Measurements from ENCODE around the gene PDZD4.

PDZD4 gene, protein sequence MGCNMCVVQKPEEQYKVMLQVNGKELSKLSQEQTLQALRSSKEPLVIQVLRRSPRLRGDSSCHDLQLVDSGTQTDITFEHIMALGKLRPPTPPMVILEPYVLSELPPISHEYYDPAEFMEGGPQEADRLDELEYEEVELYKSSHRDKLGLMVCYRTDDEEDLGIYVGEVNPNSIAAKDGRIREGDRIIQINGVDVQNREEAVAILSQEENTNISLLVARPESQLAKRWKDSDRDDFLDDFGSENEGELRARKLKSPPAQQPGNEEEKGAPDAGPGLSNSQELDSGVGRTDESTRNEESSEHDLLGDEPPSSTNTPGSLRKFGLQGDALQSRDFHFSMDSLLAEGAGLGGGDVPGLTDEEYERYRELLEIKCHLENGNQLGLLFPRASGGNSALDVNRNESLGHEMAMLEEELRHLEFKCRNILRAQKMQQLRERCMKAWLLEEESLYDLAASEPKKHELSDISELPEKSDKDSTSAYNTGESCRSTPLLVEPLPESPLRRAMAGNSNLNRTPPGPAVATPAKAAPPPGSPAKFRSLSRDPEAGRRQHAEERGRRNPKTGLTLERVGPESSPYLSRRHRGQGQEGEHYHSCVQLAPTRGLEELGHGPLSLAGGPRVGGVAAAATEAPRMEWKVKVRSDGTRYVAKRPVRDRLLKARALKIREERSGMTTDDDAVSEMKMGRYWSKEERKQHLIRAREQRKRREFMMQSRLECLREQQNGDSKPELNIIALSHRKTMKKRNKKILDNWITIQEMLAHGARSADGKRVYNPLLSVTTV

DNA sequence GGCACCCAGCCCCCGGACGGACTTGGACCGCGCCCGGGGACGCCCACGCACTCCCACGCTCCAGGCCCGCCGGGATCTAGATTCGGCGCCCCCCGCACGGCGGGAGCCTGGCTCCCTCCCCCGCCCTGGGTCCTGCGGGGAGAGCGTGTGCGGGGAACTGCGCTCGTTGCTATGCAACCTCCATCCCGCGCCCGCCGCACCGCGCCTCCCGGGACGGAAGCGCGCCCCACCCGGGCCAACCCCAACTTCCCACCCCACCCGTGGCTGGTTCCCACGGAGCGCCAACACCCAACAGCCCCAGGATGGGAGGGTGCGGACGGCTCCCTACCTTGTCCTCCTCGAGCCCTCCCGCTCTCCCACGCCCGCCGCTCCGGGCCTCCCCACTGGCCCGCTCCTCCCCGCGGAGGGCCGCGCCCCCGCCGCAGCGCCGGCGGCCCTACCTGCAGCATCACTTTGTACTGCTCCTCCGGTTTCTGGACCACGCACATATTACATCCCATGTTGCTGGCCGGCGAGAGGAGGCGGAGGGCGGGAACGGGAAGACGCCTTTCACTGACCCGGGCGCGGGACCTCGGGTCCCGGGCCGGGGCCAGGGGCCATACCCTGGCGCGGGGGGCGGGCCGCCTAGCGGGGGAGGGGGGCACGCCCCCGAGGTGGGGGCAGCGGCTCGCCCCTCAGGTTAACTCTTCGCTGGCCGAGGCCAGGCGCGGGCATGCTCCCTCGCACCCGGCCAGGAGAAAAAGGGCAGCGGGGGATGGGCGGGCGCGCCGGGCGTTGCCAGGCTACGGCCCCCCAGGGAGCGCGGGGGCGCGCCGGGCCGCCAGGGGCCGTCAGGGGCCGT, at the start of gene PDZD4:
Gene PDZD4 (minus strand): TSS at position 746 of the 841 bp plus-strand sequence. CDS start 246 bp downstream, at position 500.
- no peak for DNase-seq (ENCODE audit: low read depth)

DNA sequence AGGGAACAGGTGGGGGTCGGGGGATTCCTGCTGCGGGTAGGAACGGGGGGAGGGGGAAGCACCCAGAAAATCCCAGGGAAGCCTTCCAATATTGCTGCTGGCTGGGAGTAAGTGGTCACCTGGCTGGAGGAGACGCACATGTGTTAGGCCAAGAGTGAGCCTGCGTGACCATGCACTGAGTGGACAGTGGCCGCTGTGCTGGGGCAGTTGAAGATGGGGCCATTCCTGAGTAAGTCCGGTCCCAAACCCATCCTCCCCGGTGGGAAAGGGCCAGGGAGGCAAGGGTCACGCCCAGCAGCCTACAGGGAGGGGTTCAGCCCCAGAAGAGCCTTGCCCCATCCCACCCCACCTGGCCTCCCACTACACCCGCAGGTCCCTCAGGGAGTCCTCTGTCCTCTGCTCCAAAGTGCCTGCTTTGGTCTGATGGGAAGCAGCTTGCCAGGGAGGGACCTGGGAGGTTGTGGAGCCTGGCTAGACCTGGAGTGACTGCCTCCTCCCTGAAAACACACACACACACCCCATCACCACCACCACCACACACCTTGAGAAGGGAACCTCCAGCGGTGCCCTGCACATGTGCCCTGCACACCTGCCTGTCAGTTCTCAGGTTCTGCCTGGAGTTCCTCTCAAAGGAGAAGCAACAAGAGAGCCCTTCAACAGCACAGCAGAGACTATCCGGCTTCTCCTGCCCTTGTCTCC, 49.5 kb upstream of the PDZD4 start:
- no peak for DNase-seq (ENCODE audit: low read depth)

DNA sequence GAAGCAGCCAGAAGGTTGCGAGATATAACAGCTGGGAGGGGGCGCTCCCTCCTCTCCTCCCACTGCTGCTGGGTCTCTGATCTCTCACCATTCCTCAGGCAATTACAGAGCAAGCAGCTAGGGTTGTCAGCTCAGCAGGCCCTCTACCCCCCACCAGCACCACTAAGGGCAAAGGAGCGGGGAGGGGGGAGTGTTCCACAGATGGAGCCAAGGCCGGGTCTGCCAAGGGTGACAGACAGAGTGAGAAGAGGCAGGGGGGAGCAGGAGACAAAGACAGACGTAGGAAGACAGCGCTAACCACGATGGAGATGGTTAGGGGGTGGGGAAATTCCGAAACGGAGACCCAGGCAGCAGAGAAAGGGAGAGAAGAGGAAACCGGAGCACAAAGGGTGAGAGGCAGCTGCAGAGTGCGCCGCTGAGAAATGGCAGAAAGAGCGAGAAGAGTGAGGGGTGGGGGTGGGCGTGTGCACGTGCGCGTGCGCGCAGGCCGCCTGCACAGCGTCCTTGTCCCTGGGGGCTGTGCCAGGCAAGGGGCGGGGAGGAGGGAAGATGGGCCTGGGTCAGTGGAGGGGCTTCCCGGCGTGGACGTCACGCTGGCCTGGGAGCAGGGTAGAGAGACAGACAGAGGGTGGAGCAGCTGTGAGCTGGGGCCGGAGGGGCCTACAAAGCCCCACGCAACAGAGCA, 48.8 kb upstream of the PDZD4 start:
- DNase-seq (ENCODE audit: low read depth): no peak

DNA sequence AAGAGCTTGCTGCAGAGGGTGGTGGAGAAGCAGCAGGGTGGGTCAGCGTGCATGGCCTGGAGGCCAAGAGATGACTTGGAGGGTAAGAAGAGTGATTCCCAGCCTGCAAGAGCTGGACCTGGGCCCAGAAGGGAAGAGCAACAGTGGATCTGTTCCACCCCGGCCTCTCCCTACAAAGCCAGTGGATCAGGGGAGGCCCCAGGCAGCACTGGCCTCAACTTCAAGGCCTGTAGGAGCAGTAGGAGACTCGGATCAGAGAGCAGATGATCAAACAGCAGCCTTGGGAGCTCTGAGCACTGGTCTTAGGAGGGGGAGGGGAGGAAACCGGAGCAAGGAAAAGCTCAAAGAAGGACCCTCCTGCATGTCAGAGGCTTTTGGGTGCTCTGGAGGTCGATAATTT, 48.0 kb upstream of the PDZD4 start:
- DNase-seq (ENCODE audit: low read depth): no peak

DNA sequence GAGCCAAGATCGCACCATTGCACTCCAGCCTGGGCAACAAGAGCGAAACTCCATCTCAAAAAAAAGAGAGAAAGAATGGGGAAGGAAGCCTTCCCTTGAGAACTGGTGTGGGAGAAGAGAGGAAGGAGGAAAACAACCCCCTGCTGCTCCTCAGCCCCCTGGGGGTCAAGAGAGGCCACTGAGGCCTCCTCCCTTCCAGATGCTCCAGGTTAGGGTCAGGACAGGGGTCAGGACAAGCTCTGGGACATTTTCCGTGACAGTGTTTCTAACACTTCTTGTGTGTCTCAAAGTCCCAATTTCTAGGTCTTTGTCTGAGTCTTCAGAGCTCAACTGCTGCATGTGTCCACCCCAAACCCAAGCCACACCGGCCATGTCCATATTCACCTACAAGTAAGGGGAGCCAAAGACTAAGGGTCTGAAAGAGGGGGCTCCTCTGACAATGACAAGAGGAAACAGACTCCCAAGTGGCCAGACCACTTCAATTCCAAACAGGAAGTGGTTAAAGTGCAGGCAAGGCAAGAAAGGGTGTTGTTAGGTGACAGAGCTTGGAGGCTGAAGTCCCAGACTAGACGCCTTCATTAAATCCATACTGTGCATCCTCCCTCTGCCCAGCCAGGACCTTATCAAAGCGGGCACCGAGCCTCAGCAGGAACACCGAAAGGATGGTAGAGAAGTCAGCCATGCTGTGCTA, 47.4 kb upstream of the PDZD4 start:
- DNase-seq (ENCODE audit: low read depth): no peak

DNA sequence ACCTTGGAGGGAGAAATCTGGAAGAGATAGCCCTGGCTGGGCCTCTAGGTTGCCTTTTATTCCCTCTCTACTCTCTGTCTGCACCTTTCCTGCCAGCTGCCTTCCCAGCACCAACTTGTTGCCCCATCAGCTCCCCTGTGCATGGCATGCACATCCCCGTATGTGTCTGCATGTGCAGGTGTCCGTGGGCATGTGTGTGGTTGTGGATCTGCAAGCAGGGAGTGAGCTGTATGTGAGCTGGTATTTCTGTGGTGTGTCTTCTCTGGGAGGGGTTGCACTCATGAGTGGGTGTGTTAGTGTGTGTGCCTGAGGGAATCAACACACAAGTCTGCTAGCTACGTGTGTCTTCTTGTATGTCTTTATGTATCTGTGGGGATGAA, 45.8 kb upstream of the PDZD4 start:
- no peak for DNase-seq (ENCODE audit: low read depth)

DNA sequence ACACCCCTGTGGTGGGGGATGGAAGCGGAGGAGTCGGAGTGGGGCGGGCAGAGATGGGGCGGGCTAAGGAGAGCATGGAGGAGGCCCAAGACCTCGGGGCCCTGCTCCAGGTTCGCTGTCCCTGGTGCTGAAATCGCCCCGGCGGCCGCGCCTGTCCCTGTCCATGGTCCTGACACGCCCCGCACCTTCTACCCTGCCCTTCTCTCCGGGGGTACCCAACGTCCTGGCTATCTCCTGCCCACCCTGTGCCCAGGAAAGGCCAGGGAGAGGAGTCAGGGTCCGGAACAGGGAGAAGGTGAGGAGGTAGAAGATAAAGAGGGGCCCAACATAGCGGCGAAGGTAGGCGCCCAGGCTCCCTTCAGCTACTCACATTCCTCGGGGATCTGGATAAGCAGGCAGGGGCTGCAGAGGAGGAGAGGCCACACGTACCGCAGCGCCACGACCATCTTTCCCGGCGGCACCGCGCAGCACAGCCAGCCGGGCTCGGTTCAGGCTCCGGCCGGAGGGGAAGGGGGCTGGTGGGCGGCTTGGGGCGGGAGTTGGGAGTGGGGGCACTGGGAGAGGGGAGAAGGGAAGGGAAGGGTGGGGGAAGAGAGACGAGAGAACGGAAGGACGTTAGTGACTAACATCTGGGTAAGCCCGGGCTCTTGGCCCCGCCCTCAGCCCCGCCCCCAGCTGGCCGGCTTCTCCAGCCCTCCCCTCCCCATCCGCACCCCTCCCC, 45.2 kb upstream of the PDZD4 start:
- peak; percentile 13 for DNase-seq (ENCODE audit: low read depth)

DNA sequence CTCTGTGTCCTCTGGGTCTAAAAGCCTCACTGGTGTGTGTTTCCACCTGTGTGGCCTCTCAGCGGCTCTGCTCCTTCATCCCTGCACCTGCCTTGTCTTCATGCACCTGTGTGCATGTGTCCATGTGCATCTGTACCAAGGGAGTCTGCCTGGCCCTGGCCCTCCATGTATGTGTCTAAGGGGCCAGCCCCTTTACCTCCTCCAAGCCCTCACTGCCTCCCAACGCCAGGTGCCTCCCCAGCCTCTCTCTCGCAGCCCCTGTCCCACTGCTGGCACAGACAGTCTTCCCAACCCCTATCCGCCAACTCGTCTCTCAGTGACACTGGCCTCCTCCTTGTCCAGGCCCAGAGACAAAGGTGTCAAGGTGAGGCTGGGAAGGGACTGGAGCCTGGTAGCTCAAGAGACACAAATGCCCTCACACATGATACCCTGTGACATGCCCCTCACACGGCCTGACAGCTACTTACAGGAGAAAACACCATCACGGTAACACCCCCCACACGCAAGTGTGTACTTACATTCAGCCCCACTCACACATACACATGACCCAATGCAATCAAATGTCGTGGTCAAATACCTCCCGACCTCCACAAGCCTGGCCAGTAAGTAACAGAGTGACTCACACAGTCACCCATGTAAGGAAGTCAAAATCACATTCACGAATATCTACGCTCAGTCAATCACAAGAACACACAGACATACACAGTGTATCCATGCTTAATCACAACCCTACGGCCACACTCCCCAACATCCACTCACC, 44.2 kb upstream of the PDZD4 start:
- DNase-seq (ENCODE audit: low read depth): peak; percentile 16

DNA sequence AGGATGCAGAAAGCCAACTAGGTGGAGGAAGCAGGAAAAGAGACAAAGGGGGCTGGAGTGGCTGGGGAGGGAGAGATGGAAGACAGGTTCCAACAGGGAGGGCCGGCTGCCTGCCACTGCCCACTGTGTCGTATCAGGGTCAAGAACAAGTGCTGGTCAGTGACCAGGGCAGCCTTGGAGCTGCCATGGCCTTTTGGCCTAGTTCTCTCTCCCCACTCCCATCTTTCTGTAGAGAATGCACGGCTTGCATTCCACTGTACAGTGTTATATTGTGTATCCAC, 43.7 kb upstream of the PDZD4 start:
- no peak for DNase-seq (ENCODE audit: low read depth)

DNA sequence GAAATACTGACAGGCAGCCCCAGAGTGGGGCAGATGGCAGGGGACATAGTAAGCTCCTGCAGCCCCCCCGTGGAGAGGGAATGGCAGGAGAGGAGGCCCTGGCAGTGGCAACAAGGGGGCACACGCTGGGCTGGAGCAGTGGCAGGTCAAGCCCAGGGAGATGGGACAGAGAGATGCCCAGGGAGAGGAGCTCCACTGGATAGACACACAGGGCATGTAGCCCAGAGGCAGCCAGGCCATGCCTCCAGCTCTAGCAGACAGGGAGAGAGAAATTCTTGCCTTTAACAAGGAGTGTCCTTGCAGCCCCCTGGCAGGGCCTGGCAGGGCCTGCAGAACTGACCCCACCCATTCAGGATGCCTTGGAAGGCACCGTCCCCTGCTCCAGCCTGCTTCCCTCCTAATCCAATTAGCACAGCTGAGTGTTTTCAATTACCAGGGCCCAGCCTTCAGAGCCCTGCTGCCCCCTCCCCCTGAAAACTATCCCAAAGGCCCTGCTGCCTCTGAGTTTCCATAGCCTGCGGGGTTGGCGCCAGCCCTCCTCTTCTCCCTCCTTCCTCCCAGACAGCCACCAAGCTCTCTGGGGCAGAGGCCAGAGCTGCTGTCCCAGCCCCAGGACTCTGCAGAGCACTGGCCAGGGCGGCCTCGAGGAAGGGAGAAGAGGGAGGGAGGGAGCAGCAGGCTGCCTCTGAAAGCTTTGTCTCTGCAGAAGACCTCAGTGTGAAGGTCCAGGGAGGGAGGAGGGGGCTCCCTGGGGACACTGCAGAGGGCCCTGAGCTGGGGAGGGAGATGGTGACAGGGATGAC, 43.1 kb upstream of the PDZD4 start:
- no peak for DNase-seq (ENCODE audit: low read depth)

DNA sequence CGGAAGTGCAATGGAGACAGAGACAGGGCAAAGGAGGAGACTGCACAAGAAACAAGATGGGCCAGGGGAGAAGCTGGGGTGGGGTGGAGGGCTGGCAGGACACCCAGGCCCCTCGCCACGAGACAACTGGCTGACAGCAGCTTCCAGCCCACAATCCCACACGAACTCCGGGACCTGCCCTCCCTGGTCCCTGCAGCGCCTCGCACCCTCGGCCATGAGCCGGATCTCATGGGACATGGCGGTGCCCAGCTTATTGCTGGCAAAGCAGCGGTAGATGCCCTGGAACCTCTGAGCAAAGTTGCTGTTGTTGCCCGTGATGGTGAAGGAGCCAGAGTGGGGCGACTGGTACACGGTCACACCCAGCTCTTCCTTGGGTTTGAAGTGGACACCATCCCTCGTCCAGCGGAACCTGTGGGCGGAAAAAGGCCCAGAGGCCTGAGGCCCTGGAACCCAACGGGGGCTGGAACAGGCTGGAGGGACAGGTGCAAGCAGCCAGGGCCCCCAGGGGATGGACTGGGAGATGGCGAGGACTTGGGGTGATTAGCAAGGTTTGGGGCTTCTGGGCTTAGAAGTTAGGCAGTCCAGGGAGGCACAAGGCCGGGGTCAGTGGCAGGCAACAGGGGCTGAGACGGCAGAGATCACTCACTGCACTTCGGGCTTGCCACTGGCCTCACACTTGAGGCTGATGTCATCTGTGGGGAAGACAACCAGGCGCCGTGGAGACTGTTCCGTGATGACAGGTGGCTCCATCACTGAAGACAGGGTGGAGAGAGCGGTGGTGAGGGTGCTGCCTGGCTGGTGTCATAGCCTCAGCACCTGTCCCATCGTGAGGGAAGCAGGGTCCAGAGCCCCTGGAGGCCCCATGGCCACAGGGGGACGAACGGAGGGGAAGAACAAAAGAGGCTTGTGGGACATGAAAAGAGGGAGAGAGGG, 41.9 kb upstream of the PDZD4 start:
- no peak for DNase-seq (ENCODE audit: low read depth)

DNA sequence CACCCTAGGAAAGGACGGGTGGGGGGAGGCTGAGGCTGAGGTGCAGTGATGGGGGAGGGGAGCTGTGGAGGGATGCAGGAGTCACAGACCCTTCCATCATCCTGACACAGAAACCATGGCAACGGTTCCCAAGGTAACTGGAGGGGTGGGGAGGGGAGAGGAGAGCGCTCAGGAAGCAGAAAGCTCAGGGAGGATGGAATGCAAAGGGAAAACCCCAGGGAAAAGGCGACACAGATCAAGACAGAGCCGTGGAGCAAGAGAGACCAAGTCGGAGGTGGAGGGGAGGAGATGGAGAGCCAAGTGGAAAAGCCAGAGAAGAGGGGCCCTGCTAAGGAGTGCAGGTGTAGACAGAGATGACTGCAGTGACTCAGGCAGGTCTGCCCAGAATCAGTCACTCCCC, 41.1 kb upstream of the PDZD4 start:
- DNase-seq (ENCODE audit: low read depth): no peak

DNA sequence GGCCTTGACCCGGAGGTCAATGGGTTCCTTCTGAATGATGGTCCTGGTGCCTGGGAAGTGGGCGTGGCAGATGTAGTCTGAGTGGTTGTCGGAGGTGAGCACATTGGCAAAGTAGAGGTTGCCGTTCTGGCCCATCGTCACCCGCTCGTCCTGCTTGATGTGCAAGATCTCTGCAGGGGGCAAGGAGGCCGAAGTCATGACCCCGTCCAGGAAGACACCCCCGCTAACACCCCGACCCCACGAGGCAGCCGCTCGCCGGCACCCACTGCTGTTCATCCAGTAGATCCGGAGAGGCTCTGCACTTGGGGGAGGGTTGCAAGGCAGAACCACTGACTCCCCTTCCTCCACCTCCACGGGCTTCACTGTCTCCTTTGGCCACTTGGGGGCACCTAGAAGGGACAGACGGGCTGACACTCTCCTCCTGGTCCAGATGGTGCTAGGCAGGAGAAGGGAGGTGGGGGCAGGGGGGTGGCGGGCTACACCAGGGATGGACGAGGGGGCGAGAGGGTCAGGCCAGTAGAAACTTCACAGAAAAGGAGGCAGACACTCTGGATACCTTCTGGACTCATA, 40.5 kb upstream of the PDZD4 start:
- no peak for DNase-seq (ENCODE audit: low read depth)

DNA sequence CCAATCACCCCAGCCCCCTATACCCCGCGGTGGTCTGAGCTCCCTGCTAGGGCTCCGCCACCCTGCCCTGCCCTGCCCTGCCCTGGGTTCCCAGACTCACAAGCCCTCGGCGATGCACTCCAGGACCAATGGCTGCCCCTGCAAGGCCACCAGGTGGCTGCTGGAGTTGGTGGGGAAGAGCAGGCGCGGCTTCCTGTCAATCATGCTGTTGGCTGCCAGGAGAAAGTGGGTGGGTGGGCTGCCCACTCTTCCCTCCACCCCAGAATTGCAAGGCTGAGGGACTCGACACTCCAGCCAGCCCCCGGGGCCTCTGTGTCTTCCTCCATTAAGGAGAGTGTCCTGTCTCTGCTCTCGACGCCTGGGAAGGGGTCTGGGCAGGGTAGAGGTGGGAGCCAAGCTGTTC, 39.9 kb upstream of the PDZD4 start:
- DNase-seq (ENCODE audit: low read depth): no peak

DNA sequence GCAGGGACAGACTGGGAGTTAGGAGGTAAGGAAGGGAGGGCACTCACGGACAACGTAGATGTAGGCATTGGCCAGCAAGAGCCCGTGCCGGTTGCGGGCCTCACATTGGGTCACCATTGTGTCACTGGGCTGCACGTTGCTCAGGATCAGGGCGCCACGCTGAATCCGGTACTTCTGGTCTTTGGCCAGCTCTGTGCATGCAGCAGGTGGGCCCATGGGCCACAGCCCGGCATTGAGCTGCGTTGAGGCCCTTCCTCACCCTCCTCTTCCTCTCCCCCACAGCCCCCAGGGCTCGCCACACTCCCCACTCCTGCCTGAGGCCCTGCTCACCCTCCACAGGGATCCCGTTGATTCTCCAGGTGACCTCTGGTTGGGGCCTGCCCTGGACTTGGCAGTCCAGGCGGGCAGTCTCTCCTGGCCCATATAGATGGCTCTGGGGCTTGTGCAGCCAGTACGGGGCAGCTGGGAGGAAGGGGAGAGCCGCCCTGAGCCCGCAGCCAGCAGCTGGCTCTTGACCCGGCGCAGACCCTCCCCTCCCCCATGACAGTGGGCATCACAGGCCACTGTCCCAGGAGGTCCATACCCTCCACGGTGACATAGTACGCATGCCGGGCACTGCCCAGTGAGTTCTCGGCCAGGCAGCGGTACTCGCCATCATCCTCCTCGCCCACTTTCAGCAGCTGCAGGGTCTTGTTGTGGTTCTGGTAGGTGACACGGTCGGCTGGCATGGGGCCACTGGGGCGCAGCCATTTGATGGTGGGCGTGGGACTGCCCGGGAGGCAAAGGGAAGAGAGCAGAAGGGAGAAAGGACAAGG, 39.3 kb upstream of the PDZD4 start:
- no peak for DNase-seq (ENCODE audit: low read depth)

Measured in amniotic epithelial cell (primary cell).